SK-N-MC (cell line): Measurements from ENCODE around the gene KIAA0513.

Experiments
- EZH2 ChIP-seq: fragments of 200-600 bp; sonication (generic); IDR thresholded peaks from one replicate; pipeline ENCODE4 v1.6.1; 2017; ENCODE audit warnings: antibody characterized with exemption
- FOXP2 ChIP-seq: optimal IDR thresholded peaks from 2 replicates; pipeline ENCODE3; 2011; ENCODE audit warnings: mild to moderate bottlenecking, moderate library complexity; ENCODE audit not compliant: insufficient read depth; ENCODE audit errors: extremely low read length, control extremely low read depth
- POLR2AphosphoS5 ChIP-seq: IDR thresholded peaks from 2 replicates; pipeline ENCODE4 v1.6.1; 2012; ENCODE audit warnings: mild to moderate bottlenecking, low read depth, low read length, borderline replicate concordance

DNA sequence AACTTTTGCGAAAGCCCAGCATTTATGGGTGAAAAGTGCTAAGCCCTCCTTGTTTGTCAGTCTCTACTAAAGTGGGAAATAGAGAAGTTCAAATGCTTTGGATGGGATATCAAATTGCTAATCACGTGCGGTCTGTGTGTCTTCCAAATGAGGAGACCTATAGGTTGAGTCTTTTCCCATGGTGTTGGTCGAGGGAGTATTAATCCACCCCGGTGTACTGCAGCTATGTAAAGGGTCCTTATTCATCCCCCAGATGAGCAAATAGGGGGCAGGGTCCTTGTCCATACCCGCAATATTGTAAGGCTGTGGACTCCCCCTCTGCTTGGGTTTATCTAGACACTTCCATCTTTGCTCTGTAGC, 14.6 kb downstream of the KIAA0513 start:
- TF ChIP-seq EZH2: no peak
- no peak for TF ChIP-seq POLR2AphosphoS5
- TF ChIP-seq FOXP2: no peak
